Spleen (tissue), 11 donors: ENCODE measurements around the gene LRSAM1. TPM values are rescaled to one million over a fixed set of nuclear protein-coding genes. Genes with fewer than 3 reads are reported as not detected.

ENCODE experiments used
- DNase-seq: peaks from one replicate; pipeline ENCODE4 v3.0.0-alpha.2; 2020
- H3K27ac ChIP-seq, 8 donors: fragments of 200-600 bp; sonication (generic) in 7 of 8; 1 replicate in 4 of 8; 2 replicates in 4 of 8; pipeline versions ENCODE4 v1.5.0 to v1.8.0; 2016 to 2021; ENCODE audit warnings: inconsistent platforms in 4 of 8, mild to moderate bottlenecking in 4 of 8, moderate library complexity in 1 of 8
- H3K27me3 ChIP-seq, 7 donors: fragments of 200-600 bp; sonication (generic) in 6 of 7; replicated peaks in 1 of 7; 1 replicate in 4 of 7; 2 replicates in 3 of 7; pipeline versions ENCODE4 v1.5.0 to v1.8.0; 2016 to 2021; ENCODE audit warnings: inconsistent platforms in 3 of 7, mild to moderate bottlenecking in 1 of 7
- H3K36me3 ChIP-seq, 6 donors: fragments of 200-600 bp; sonication (generic) in 5 of 6; 1 replicate in 4 of 6; 2 replicates in 2 of 6; pipeline versions ENCODE4 v1.5.0 to v1.8.0; 2016 to 2021; ENCODE audit warnings: inconsistent platforms in 2 of 6
- H3K4me1 ChIP-seq, 6 donors: fragments of 200-600 bp; sonication (generic) in 5 of 6; 1 replicate in 3 of 6; 2 replicates in 3 of 6; pipeline versions ENCODE4 v1.5.0 to v1.8.0; 2016 to 2021; ENCODE audit warnings: inconsistent platforms in 3 of 6
- H3K4me3 ChIP-seq, 8 donors: fragments of 200-600 bp; sonication (generic) in 7 of 8; 1 replicate in 4 of 8; 2 replicates in 4 of 8; pipeline versions ENCODE4 v1.5.0 to v1.8.0; 2016 to 2021; ENCODE audit warnings: inconsistent platforms in 4 of 8, mild to moderate bottlenecking in 4 of 8, moderate library complexity in 2 of 8
- H3K9me3 ChIP-seq, 8 donors: fragments of 200-600 bp; sonication (generic) in 7 of 8; 1 replicate in 4 of 8; 2 replicates in 4 of 8; pipeline versions ENCODE4 v1.5.0 to v1.8.0; 2016 to 2021; ENCODE audit warnings: inconsistent platforms in 4 of 8
- CTCF ChIP-seq, 11 experiments: fragments of 200-600 bp in 7 of 11; fragments of 450-650 bp in 4 of 11; sonication (generic) in 4 of 11; IDR thresholded peaks in 8 of 11; conservative IDR thresholded peaks in 3 of 11; 1 replicate in 7 of 11; 2 replicates in 4 of 11; pipeline versions ENCODE4 v1.4.0 to v1.8.0; 2016 to 2021; ENCODE audit warnings: antibody characterized with exemption in 11 of 11, inconsistent platforms in 4 of 11, mild to moderate bottlenecking in 1 of 11
- POLR2A ChIP-seq, 3 donors: fragments of 450-650 bp; IDR thresholded peaks; one replicate each; pipeline ENCODE4 v1.5.1; 2017; ENCODE audit warnings: antibody characterized with exemption in 3 of 3, mild to moderate bottlenecking in 1 of 3
- POLR2AphosphoS5 ChIP-seq, 3 donors: sonication (generic); formaldehyde crosslinking; IDR thresholded peaks; one replicate each; pipeline ENCODE4 v1.5.1; 2017; ENCODE audit warnings: antibody characterized with exemption in 3 of 3
- WGBS, 5 donors: extraction: QIAGEN DNeasy Blood & Tissue Kit in 3 of 5; methylation state at CpG; one replicate each; pipeline versions ENCODE4 v1.1.5 to v1.1.7; 2013 to 2018; 5-methylcytosine and 5-hydroxymethylcytosine counted together
- intact Hi-C: fragments of 100-400 bp; cut with DNase I; formaldehyde crosslinking; loops from one replicate; pipeline ENCODE4 v1.15.0; 2023; ENCODE audit warnings: low total_unique reads
- polyA plus RNA-seq, 3 donors: library from polyadenylated mRNA; stranded (reverse); fragments of 200-250 nt; gene quantifications; one replicate each; pipeline ENCODE4 v1.2.1, GENCODE V29; 2013
- total RNA-seq, 7 donors: library from RNA; depleted of rRNA in 3 of 7; stranded (reverse); fragments of >200 nt in 3 of 7; fragmentation: NEBNext Ultra II Directional in 4 of 7; extraction: Animal tissue kit (Norgen Biotek cat#: 25700) in 4 of 7; gene quantifications; one replicate each; pipeline versions ENCODE4 v1.1.0 to v1.2.1, GENCODE V29; 2016 to 2021
- donor health status: healthy with polysubstance abuse.
- donor health status: DM: no; HTN: no; CAD: no; lungs with moderate emphysema.
- donor health status: DM: no; HTN: no; CAD: no.
- donor health status: Bipolar disorder and iron deficiency.
- donor health status: healthy.
- donor health status: DM: no; HTN: no; CAD: no.
- donor health status: DM: yes; HTN: yes; CAD: no.

LRSAM1 gene
- total and polyA plus RNA-seq, 10 donors: 13.5 to 32.1 (median 25.1) TPM

GRCh38 chr9:127491516-127491915, 40.2 kb downstream of the LRSAM1 start:
- Histone ChIP-seq H3K4me1 (peaks cover 0 to 13% (median 4%) of the 10 kb centered on the region in 6 donors), H3K27ac (no peak overlapping the region), H3K36me3 (peaks cover 0 to 100% (median 82%) of the 10 kb centered on the region in 6 donors), H3K4me3 (no peak overlapping the region), H3K27me3 (no peaks in the 10 kb centered on the region), H3K9me3 (no peaks in the 10 kb centered on the region)
- intact Hi-C loops: no loop called here
- WGBS, 5 donors: 92 to 100% (median 94%) methylated on average over 5 to 10 of the region's 10 CpGs
- TF ChIP-seq POLR2A (IDR thresholded peaks at IDR 0.05): no peak
- no peak for TF ChIP-seq POLR2AphosphoS5 (IDR thresholded peaks at IDR 0.05)
- no peak for TF ChIP-seq CTCF (IDR thresholded peaks at IDR 0.05 in 8 of 11, conservative IDR thresholded peaks at IDR 0.05 in 3 of 11)
- DNase-seq: no peak

- intact Hi-C loops: no loop called here
- peaks cover 0 to 100% (median 81%) of the 10 kb centered on the region in 6 donors for H3K36me3 ChIP-seq
- H3K4me1 ChIP-seq: peaks cover 0 to 13% (median 4%) of the 10 kb centered on the region in 6 donors
- no peak for DNase-seq
- no peaks in the 10 kb centered on the region for H3K9me3 ChIP-seq
- H3K27ac ChIP-seq: no peak overlapping the region
- H3K27me3 ChIP-seq: no peaks in the 10 kb centered on the region
- no peak overlapping the region for H3K4me3 ChIP-seq
- 92 to 94% (median 93%) methylated on average over 12 to 14 of the region's 14 CpGs for WGBS, 5 donors
- TF ChIP-seq POLR2AphosphoS5 (IDR thresholded peaks at IDR 0.05) (no peak), CTCF (IDR thresholded peaks at IDR 0.05 in 8 of 11, conservative IDR thresholded peaks at IDR 0.05 in 3 of 11) (no peak), POLR2A (IDR thresholded peaks at IDR 0.05) (no peak)
Measured at GRCh38 chr9:127492616-127493015, 41.3 kb downstream of the LRSAM1 start.

GRCh38 chr9:127493592-127494303, 42.4 kb downstream of the LRSAM1 start:
- intact Hi-C loops: no loop called here
- peak in 1 of 3 donors; percentile 39 for TF ChIP-seq POLR2AphosphoS5 (IDR thresholded peaks at IDR 0.05)
- TF ChIP-seq POLR2A (IDR thresholded peaks at IDR 0.05): no peak
- no peak for TF ChIP-seq CTCF (IDR thresholded peaks at IDR 0.05 in 8 of 11, conservative IDR thresholded peaks at IDR 0.05 in 3 of 11)
- peaks cover 0 to 100% (median 77%) of the 10 kb centered on the region in 6 donors for H3K36me3 ChIP-seq

GRCh38 chr9:127494304-127494702, 43.0 kb downstream of the LRSAM1 start:
- no peak overlapping the region for H3K27ac ChIP-seq
- WGBS, 5 donors: 93 to 98% (median 96%) methylated on average over 8 to 9 of the region's 9 CpGs
- H3K4me1 ChIP-seq: peaks cover 0 to 13% (median 4%) of the 10 kb centered on the region in 6 donors
- no peak for DNase-seq
- no peaks in the 10 kb centered on the region for H3K27me3 ChIP-seq
- H3K36me3 ChIP-seq: peaks cover 0 to 95% (median 73%) of the 10 kb centered on the region in 6 donors
- H3K9me3 ChIP-seq: no peaks in the 10 kb centered on the region
- intact Hi-C loops: no loop called here
- no peak overlapping the region for H3K4me3 ChIP-seq
- TF ChIP-seq CTCF (IDR thresholded peaks at IDR 0.05 in 8 of 11, conservative IDR thresholded peaks at IDR 0.05 in 3 of 11) (no peak), POLR2A (IDR thresholded peaks at IDR 0.05) (no peak), POLR2AphosphoS5 (IDR thresholded peaks at IDR 0.05) (no peak)

More at GRCh38 chr9:127493592-127494303, 42.4 kb downstream of the LRSAM1 start:
- H3K9me3 ChIP-seq: no peaks in the 10 kb centered on the region
- H3K27ac ChIP-seq: no peak overlapping the region
- DNase-seq: no peak
- 87 to 99% (median 90%) methylated on average over 5 to 22 of the region's 22 CpGs for WGBS, 5 donors
- H3K4me1 ChIP-seq: peaks cover 0 to 13% (median 4%) of the 10 kb centered on the region in 6 donors
- H3K27me3 ChIP-seq: no peaks in the 10 kb centered on the region
- no peak overlapping the region for H3K4me3 ChIP-seq
